IMR-90 (cell line): Measurements from ENCODE around the gene PDE4C. TPM values are rescaled to one million over a fixed set of nuclear protein-coding genes. Genes with fewer than 3 reads are reported as not detected.

Experiments used
- ATAC-seq: fragments of 200-7000 bp; cut with Tn5 transposase; 2 replicates; pipeline ENCODE4 v1.9.1; 2020; ENCODE audit warnings: low read depth, mild to moderate bottlenecking, moderate library complexity
- BruUV-seq: library from RNA; stranded (reverse); fragments of 400-500 nt; replicated peaks from 2 replicates; lab custom pipeline; 2021; lab: Mats Ljungman, UMichigan
- CTCF ChIA-PET: fragments of 300-600 bp; formaldehyde crosslinking; extraction: SDS; loops from one replicate; lab custom pipeline; 2021; ENCODE audit warnings: antibody characterized with exemption; lab: Yijun Ruan, JAX
- POLR2A ChIA-PET: fragments of 300-600 bp; sonication (Branson Sonifier 250); formaldehyde crosslinking; loops from one replicate; lab custom pipeline; 2022; ENCODE audit warnings: antibody characterized with exemption; ENCODE audit not compliant: unreplicated experiment; lab: Charles Lee
- DNase-seq: peaks from one replicate; pipeline ENCODE4 v3.0.0; 2013
- H2AFZ ChIP-seq: replicated peaks from 2 replicates; pipeline ENCODE3; 2013; ENCODE audit warnings: low read length, mild to moderate bottlenecking; ENCODE audit not compliant: poor library complexity
- H2AK5ac ChIP-seq: 2 replicates; pipeline ENCODE4 v1.6.1; 2013; ENCODE audit warnings: low read depth, low read length, inconsistent platforms
- H2AK9ac ChIP-seq: replicated peaks from 2 replicates; pipeline ENCODE3; 2013; ENCODE audit warnings: mild to moderate bottlenecking, low read depth, low read length, moderate library complexity; ENCODE audit not compliant: poor library complexity
- H2BK120ac ChIP-seq: 2 replicates; pipeline ENCODE4 v1.6.1; 2013; ENCODE audit warnings: low read depth, low read length, inconsistent platforms
- H2BK15ac ChIP-seq: 3 replicates; pipeline ENCODE4 v1.6.1; 2013; ENCODE audit warnings: low read depth, low read length, inconsistent platforms
- H2BK20ac ChIP-seq: 2 replicates; pipeline ENCODE4 v1.6.1; 2013; ENCODE audit warnings: low read depth, mild to moderate bottlenecking, inconsistent platforms, low read length, moderate library complexity
- H2BK5ac ChIP-seq: 2 replicates; pipeline ENCODE4 v1.6.1; 2013; ENCODE audit warnings: mild to moderate bottlenecking, low read depth, low read length, inconsistent platforms; ENCODE audit not compliant: poor library complexity, severe bottlenecking
- H3K14ac ChIP-seq: replicated peaks from 2 replicates; pipeline ENCODE4 v1.6.1; 2013; ENCODE audit warnings: low read depth, low read length, inconsistent platforms
- H3K18ac ChIP-seq: 2 replicates; pipeline ENCODE4 v1.6.1; 2013; ENCODE audit warnings: low read depth, low read length, control low read depth
- H3K23ac ChIP-seq: 2 replicates; pipeline ENCODE4 v1.6.1; 2013; ENCODE audit warnings: low read depth, low read length, inconsistent platforms
- H3K27ac ChIP-seq: 2 replicates; pipeline ENCODE4 v1.5.1; 2013; ENCODE audit warnings: mild to moderate bottlenecking, control low read depth, low read length; ENCODE audit not compliant: insufficient read depth
- H3K27me3 ChIP-seq: 2 replicates; pipeline ENCODE4 v1.6.1; 2013; ENCODE audit warnings: low read length; ENCODE audit not compliant: control insufficient read depth, insufficient read depth
- H3K36me3 ChIP-seq: 2 replicates; pipeline ENCODE4 v1.6.1; 2013; ENCODE audit warnings: low read length, mixed read lengths; ENCODE audit not compliant: control insufficient read depth, insufficient read depth
- H3K4ac ChIP-seq: 2 replicates; pipeline ENCODE4 v1.6.1; 2013; ENCODE audit warnings: low read depth, low read length, inconsistent platforms
- H3K4me1 ChIP-seq: 2 replicates; pipeline ENCODE4 v1.6.1; 2013; ENCODE audit warnings: low read length, mixed read lengths; ENCODE audit not compliant: control insufficient read depth, insufficient read depth
- H3K4me2 ChIP-seq: 2 replicates; pipeline ENCODE4 v1.6.1; 2013; ENCODE audit warnings: low read depth, mild to moderate bottlenecking, control low read depth, low read length, moderate library complexity
- H3K4me3 ChIP-seq: 2 replicates; pipeline ENCODE4 v1.5.1; 2013; ENCODE audit warnings: low read depth, mild to moderate bottlenecking, control low read depth, low read length, moderate library complexity; ENCODE audit not compliant: insufficient read depth
- H3K56ac ChIP-seq: 2 replicates; pipeline ENCODE4 v1.6.1; 2013; ENCODE audit warnings: low read length, inconsistent platforms; ENCODE audit not compliant: insufficient read depth; ENCODE audit errors: extremely low read depth
- H3K79me1 ChIP-seq, 2 experiments: 2 replicates each; pipeline ENCODE4 v1.6.1; 2013; ENCODE audit warnings: low read length in 2 of 2, inconsistent platforms in 1 of 2, low read depth in 1 of 2
- H3K9ac ChIP-seq: 2 replicates; pipeline ENCODE4 v1.6.1; 2013; ENCODE audit warnings: low read depth, low read length, control low read depth
- H3K9me1 ChIP-seq: 2 replicates; pipeline ENCODE4 v1.6.1; 2013; ENCODE audit warnings: low read length, inconsistent platforms; ENCODE audit not compliant: insufficient read depth
- H3K9me3 ChIP-seq: 2 replicates; pipeline ENCODE4 v1.6.1; 2013; ENCODE audit warnings: low read length; ENCODE audit not compliant: control insufficient read depth, insufficient read depth
- H4K20me1 ChIP-seq: 2 replicates; pipeline ENCODE4 v1.6.1; 2013; ENCODE audit warnings: low read length, inconsistent platforms; ENCODE audit not compliant: insufficient read depth
- H4K5ac ChIP-seq: 2 replicates; pipeline ENCODE4 v1.6.1; 2013; ENCODE audit warnings: mild to moderate bottlenecking, low read depth, low read length, control low read depth
- H4K8ac ChIP-seq, 2 experiments: 2 replicates each; pipeline ENCODE4 v1.6.1; 2013; ENCODE audit warnings: low read depth in 2 of 2, low read length in 2 of 2, control low read depth in 1 of 2, inconsistent platforms in 1 of 2
- H4K91ac ChIP-seq: 2 replicates; pipeline ENCODE4 v1.6.1; 2013; ENCODE audit warnings: low read depth, low read length, inconsistent platforms; ENCODE audit not compliant: insufficient read depth
- MAFK ChIP-seq: IDR thresholded peaks from 2 replicates; pipeline ENCODE4 v1.6.1; 2012; ENCODE audit warnings: low read depth, low read length, improper control_type of control experiment
- MXI1 ChIP-seq: IDR thresholded peaks from 2 replicates; pipeline ENCODE4 v1.6.1; 2012; ENCODE audit warnings: low read depth, mild to moderate bottlenecking, low read length, moderate library complexity, borderline replicate concordance
- WGBS, 2 experiments: methylation state at CpG; one replicate each; pipeline versions ENCODE4 v1.1.5 to v1.1.7; 2013; ENCODE audit warnings: missing lambda C conversion rate in 2 of 2; ENCODE audit not compliant: insufficient read length in 1 of 2; ENCODE audit errors: extremely low coverage in 2 of 2; 5-methylcytosine and 5-hydroxymethylcytosine counted together
- dilution Hi-C: fragments of 300-500 bp; cut with HindIII; formaldehyde crosslinking; loops from one replicate; pipeline ENCODE4 v1.14.3; 2018; ENCODE audit warnings: low sequenced_read_pairs; ENCODE audit not compliant: unreplicated experiment
- in situ Hi-C: fragments of 300-500 bp; cut with MboI; formaldehyde crosslinking; loops from 3 replicates; pipeline ENCODE4 v1.14.3; 2019; ENCODE audit warnings: low sequenced_read_pairs, inconsistent platforms, mixed read lengths
- intact Hi-C: fragments of 100-400 bp; cut with micrococcal nuclease; formaldehyde crosslinking; loops from 2 replicates; pipeline ENCODE4 v1.10.0; 2022
- polyA plus RNA-seq, 3 experiments: library from polyadenylated mRNA; depleted of rRNA; stranded (reverse); fragments of >200 nt; gene quantifications; 2 replicates each; pipeline ENCODE4 v1.2.3, GENCODE V29; 2012; ENCODE audit warnings: low replicate concordance in 1 of 3
- total RNA-seq: library from RNA; depleted of rRNA; stranded (reverse); fragments of >200 nt; gene quantifications from 2 replicates; pipeline ENCODE4 v1.2.3, GENCODE V29; 2012

The PDE4C gene
- total and polyA plus RNA-seq, 2 of the 4 experiments (the other 2 are of a cell fraction) = 0.18 to 0.24 TPM

DNA sequence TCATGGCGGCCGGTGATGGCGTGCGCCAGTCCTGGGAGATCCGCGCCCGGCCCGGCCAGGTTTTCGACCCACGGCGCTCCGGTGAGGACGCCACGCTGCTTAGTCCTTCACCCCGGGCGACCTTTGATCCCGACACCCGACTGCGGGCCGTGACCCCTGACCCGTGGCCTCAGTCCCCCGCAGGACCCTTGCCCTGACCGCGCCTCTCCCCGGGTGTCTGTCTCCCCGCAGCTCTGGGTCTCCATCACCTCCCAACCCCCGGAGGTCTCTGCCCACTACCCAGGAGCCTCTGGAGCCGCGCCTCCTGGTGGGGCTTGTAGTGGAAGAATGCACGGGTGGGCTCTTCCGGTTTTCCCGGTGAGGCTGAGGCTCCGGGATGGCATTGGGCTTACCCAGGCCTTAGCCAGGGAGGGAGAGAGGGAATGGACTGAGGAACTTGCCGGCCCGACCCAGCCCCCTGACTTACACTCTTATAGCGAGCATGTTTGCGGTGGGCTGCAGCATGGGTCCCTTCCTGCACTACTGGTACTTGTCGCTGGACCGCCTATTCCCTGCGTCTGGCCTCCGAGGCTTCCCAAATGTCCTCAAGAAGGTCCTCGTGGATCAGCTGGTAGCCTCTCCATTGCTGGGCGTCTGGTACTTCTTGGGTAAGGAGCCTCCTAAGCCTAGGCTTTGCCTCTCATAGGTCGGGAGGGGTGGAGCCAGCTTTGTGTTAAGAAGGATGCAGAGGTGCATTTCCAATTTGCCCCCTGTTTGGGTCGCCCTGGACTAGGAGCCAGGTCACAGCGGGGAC, 32.7 kb downstream of the PDE4C start:
- ATAC-seq = no peak
- no peaks in the 10 kb centered on the region for H3K27me3 ChIP-seq
- H2BK5ac ChIP-seq = no peak overlapping the region
- H3K9me1 ChIP-seq = peaks cover 8% of the 10 kb centered on the region; the same call in 1 of the 2 replicates
- H3K14ac ChIP-seq = no peak overlapping the region
- peaks cover 23% of the 10 kb centered on the region for H3K36me3 ChIP-seq
- dilution Hi-C loops (no loop called here), in situ Hi-C loops (loop anchor here (10.0 kb wide), 2 partner anchors 131 to 221 kb away; partner anchors contain the start of genes LSM4 and SSBP4), intact Hi-C loops (loop anchor here (1.0 kb wide), 1 partner anchor 11 kb away; the partner anchor contains the start of gene RAB3A)
- no peak overlapping the region for H4K8ac ChIP-seq
- H3K9ac ChIP-seq = peak overlapping the region; percentile 15
- 0 out of 2 replicates have a peak, but pooled peaks have one; percentile 1 for TF ChIP-seq MXI1
- no peak for TF ChIP-seq MAFK
- H3K79me1 ChIP-seq = peaks cover 7 to 15% of the 10 kb centered on the region in 2 experiments; a peak in 3 of 4 replicates
- H3K23ac ChIP-seq = peak overlapping the region; percentile 71; the same call in 1 of the 2 replicates
- peak overlapping the region; percentile 55 for H3K4me3 ChIP-seq
- peak overlapping the region; percentile 77 for H2AK9ac ChIP-seq
- H4K91ac ChIP-seq = no peak overlapping the region
- H2AFZ ChIP-seq = peak overlapping the region; percentile 97
- no peaks in the 10 kb centered on the region for H3K9me3 ChIP-seq
- 15% methylated on average over 6 of the region's 46 CpGs; no CpG with 5 or more reads in 1 of the 2 experiments for WGBS, 2 experiments
- no peak overlapping the region for H3K4ac ChIP-seq
- no peak overlapping the region for H2BK15ac ChIP-seq
- H2AK5ac ChIP-seq = no peak overlapping the region
- CTCF ChIA-PET = no interaction called here
- no TSS peak for BruUV-seq
- H3K4me1 ChIP-seq = peaks cover 8% of the 10 kb centered on the region
- no peak overlapping the region for H2BK20ac ChIP-seq
- no peak overlapping the region for H2BK120ac ChIP-seq
- no peak overlapping the region for H3K18ac ChIP-seq
- H3K56ac ChIP-seq = no peak overlapping the region
- POLR2A ChIA-PET = interaction anchor here (2.2 kb wide), 1 partner anchor 88 kb away, joined by 5 read pairs; the partner anchor contains the start of gene JUND
- no peak for DNase-seq
- H4K5ac ChIP-seq = no peak overlapping the region
- peak overlapping the region; percentile 10; the same call in 1 of the 2 replicates for H3K27ac ChIP-seq
- H4K20me1 ChIP-seq = peaks cover 8% of the 10 kb centered on the region
- peak overlapping the region; percentile 90 for H3K4me2 ChIP-seq
